Gastroesophageal sphincter (tissue), 4 donors: ENCODE data around the gene PTH. TPM values are rescaled to one million over a fixed set of nuclear protein-coding genes. Genes with fewer than 3 reads are reported as not detected.

Source experiments
- ATAC-seq: fragments of 150-250 bp; one replicate; pipeline ENCODE4 v1.9.1; 2016; ENCODE audit warnings: mild to moderate bottlenecking, moderate library complexity
- H3K27ac ChIP-seq, 4 donors: fragments of 200-600 bp; sonication (generic) in 3 of 4; 1 replicate in 3 of 4; 2 replicates in 1 of 4; pipeline ENCODE4 v1.5.1; 2016 to 2019
- H3K27me3 ChIP-seq: fragments of 200-600 bp; sonication (generic); one replicate; pipeline ENCODE4 v1.5.1; 2019
- H3K36me3 ChIP-seq, 2 donors: fragments of 200-600 bp; sonication (generic); one replicate each; pipeline ENCODE4 v1.5.1; 2019; ENCODE audit warnings: control low read depth in 1 of 2
- H3K4me1 ChIP-seq, 3 donors: fragments of 200-600 bp; sonication (generic); 1 replicate in 2 of 3; 2 replicates in 1 of 3; pipeline ENCODE4 v1.5.1; 2016 to 2019; ENCODE audit warnings: control low read depth in 2 of 3
- H3K4me3 ChIP-seq, 2 donors: fragments of 200-600 bp; sonication (generic); one replicate each; pipeline ENCODE4 v1.5.1; 2019; ENCODE audit warnings: mild to moderate bottlenecking in 1 of 2, moderate library complexity in 1 of 2
- H3K9me3 ChIP-seq, 3 donors: fragments of 200-600 bp; sonication (generic); one replicate each; pipeline ENCODE4 v1.5.1; 2017 to 2019; ENCODE audit warnings: control low read depth in 2 of 3
- EP300 ChIP-seq: sonication (generic); formaldehyde crosslinking; IDR thresholded peaks from one replicate; pipeline ENCODE4 v1.6.1; 2017; ENCODE audit warnings: antibody characterized with exemption, mild to moderate bottlenecking
- POLR2A ChIP-seq, 2 donors: fragments of 450-650 bp; IDR thresholded peaks; one replicate each; pipeline ENCODE4 v1.6.1; 2017; ENCODE audit warnings: antibody characterized with exemption in 2 of 2, mild to moderate bottlenecking in 2 of 2, moderate library complexity in 1 of 2
- POLR2AphosphoS5 ChIP-seq: sonication (generic); formaldehyde crosslinking; IDR thresholded peaks from one replicate; pipeline ENCODE4 v1.6.1; 2017; ENCODE audit warnings: antibody characterized with exemption
- WGBS, 2 donors: methylation state at CpG; one replicate each; pipeline ENCODE4 v1.1.5; 2018; ENCODE audit warnings: low coverage in 1 of 2; 5-methylcytosine and 5-hydroxymethylcytosine counted together
- total RNA-seq, 4 donors: library from RNA; depleted of rRNA; stranded (reverse); fragments of >200 nt; gene quantifications; one replicate each; pipeline ENCODE4 v1.1.0, GENCODE V29; 2016
- TF ChIP-seq, protein P1 (sequence below), 4 experiments: fragments of 200-600 bp in 2 of 4; fragments of 450-650 bp in 2 of 4; sonication (generic) in 1 of 4; IDR thresholded peaks; one replicate each; pipeline ENCODE4 v1.5.1; 2017 to 2019; ENCODE audit warnings: antibody characterized with exemption in 4 of 4, mild to moderate bottlenecking in 2 of 4, moderate library complexity in 2 of 4

PTH gene
- total RNA-seq, 4 donors from 2014 or later, result not detected

DNA sequence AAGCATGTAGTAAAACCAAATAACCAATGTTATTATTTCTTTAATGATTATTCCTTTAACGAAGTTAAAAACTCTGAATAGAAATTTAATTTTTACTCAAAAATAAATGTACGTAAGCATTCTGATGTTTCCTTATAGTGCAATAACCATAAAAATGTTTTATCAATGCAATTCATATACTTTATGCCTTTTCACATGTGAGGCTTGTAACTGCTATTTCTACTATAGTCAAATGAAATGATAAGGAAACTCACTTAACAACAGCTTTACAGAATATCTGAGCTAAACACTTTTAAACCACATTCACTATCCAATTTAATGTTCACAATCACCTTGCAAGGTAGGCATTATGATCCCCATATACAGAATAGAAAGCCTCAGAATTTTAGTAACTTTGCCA lies 50.2 kb downstream of the PTH start:
- TF ChIP-seq POLR2AphosphoS5 (no peak), POLR2A (IDR thresholded peaks at IDR 0.05) (no peak), EP300 (no peak)
- TF ChIP-seq, protein P1, sequence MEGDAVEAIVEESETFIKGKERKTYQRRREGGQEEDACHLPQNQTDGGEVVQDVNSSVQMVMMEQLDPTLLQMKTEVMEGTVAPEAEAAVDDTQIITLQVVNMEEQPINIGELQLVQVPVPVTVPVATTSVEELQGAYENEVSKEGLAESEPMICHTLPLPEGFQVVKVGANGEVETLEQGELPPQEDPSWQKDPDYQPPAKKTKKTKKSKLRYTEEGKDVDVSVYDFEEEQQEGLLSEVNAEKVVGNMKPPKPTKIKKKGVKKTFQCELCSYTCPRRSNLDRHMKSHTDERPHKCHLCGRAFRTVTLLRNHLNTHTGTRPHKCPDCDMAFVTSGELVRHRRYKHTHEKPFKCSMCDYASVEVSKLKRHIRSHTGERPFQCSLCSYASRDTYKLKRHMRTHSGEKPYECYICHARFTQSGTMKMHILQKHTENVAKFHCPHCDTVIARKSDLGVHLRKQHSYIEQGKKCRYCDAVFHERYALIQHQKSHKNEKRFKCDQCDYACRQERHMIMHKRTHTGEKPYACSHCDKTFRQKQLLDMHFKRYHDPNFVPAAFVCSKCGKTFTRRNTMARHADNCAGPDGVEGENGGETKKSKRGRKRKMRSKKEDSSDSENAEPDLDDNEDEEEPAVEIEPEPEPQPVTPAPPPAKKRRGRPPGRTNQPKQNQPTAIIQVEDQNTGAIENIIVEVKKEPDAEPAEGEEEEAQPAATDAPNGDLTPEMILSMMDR (IDR thresholded peaks at IDR 0.05), result no peak
- no peak overlapping the region for H3K27ac ChIP-seq
- no peaks in the 10 kb centered on the region for H3K27me3 ChIP-seq
- no peaks in the 10 kb centered on the region for H3K36me3 ChIP-seq
- no peaks in the 10 kb centered on the region for H3K9me3 ChIP-seq
- no peak overlapping the region for H3K4me3 ChIP-seq
- ATAC-seq, result no peak
- peaks cover 0 to 48% (median 7%) of the 10 kb centered on the region in 3 donors for H3K4me1 ChIP-seq
- WGBS, 2 donors, result 97 to 100% methylated on average over 2 of the region's 2 CpGs

Other genes starting within 250 kb of the PTH start
- 10 to 100 TPM; 32.2 to 38.4 (median 36.0) TPM for gene BMAL1, start 218.2 kb downstream of the PTH start, total RNA-seq
- gene BTBD10, start 32.8 kb downstream of the PTH start, total RNA-seq, result 10 to 100 TPM; 44.1 to 65.1 (median 50.4) TPM
- gene FAR1, start 172.7 kb upstream of the PTH start, total RNA-seq, result 10 to 100 TPM; 37.5 to 61.5 (median 38.8) TPM